Right lobe of liver (tissue), 6 donors: ENCODE measurements around the gene TELO2. TPM values are rescaled to one million over a fixed set of nuclear protein-coding genes. Genes with fewer than 3 reads are reported as not detected.

ENCODE experiments used
- ATAC-seq, 4 donors: fragments of 200-7000 bp; cut with Tn5 transposase; one replicate each; pipeline ENCODE4 v1.9.1; 2020; ENCODE audit warnings: mild to moderate bottlenecking in 4 of 4, moderate library complexity in 4 of 4
- DNase-seq, 3 donors: peaks; one replicate each; pipeline ENCODE4 v3.0.0-alpha.2; 2020
- H3K27ac ChIP-seq, 3 donors: fragments of 200-600 bp; one replicate each; pipeline ENCODE4 v1.8.0; 2022
- H3K27me3 ChIP-seq, 2 donors: fragments of 200-600 bp; one replicate each; pipeline ENCODE4 v1.8.0; 2022
- H3K36me3 ChIP-seq, 4 donors: fragments of 200-600 bp; sonication (generic) in 1 of 4; one replicate each; pipeline versions ENCODE4 v1.5.1 to v1.8.0; 2017 to 2022; ENCODE audit warnings: control low read depth in 1 of 4
- H3K4me1 ChIP-seq, 4 donors: fragments of 200-600 bp; sonication (generic) in 1 of 4; one replicate each; pipeline versions ENCODE4 v1.5.1 to v1.8.0; 2017 to 2022; ENCODE audit warnings: control low read depth in 1 of 4
- H3K4me3 ChIP-seq, 3 donors: fragments of 200-600 bp; one replicate each; pipeline ENCODE4 v1.8.0; 2022
- H3K9me3 ChIP-seq, 4 donors: fragments of 200-600 bp; sonication (generic) in 1 of 4; one replicate each; pipeline versions ENCODE4 v1.5.1 to v1.8.0; 2017 to 2022; ENCODE audit warnings: control low read depth in 1 of 4
- CTCF ChIP-seq, 4 donors: fragments of 200-600 bp in 3 of 4; fragments of 450-650 bp in 1 of 4; IDR thresholded peaks; one replicate each; pipeline versions ENCODE4 v1.5.1 to v1.8.0; 2016 to 2022; ENCODE audit warnings: antibody characterized with exemption in 4 of 4, mild to moderate bottlenecking in 2 of 4
- POLR2A ChIP-seq: fragments of 450-650 bp; IDR thresholded peaks from one replicate; pipeline ENCODE4 v1.6.1; 2017; ENCODE audit warnings: antibody characterized with exemption, mild to moderate bottlenecking
- WGBS: methylation state at CpG from one replicate; pipeline ENCODE4 v1.1.6; 2018; ENCODE audit warnings: low coverage, low lambda C conversion rate; ENCODE audit not compliant: insufficient coverage; ENCODE audit errors: missing lambda C conversion rate; 5-methylcytosine and 5-hydroxymethylcytosine counted together
- intact Hi-C, 2 donors: fragments of 100-400 bp; cut with DNase I; formaldehyde crosslinking; loops; one replicate each; pipeline versions ENCODE4 v1.11.2 to v1.14.1; 2022
- total RNA-seq, 6 experiments: library from RNA; depleted of rRNA in 2 of 6; stranded (reverse); fragments of >200 nt in 2 of 6; fragmentation: NEBNext Ultra II Directional in 3 of 6; extraction: Animal tissue kit (Norgen Biotek cat#: 25700) in 3 of 6; gene quantifications; one replicate each; pipeline versions ENCODE4 v1.1.0 to v1.2.4, GENCODE V29; 2016 to 2023
- donor health status: DM: no; HTN: yes; CAD: no.
- donor health status: DM: no; HTN: no; CAD: no.
- donor health status: DM: no; HTN: no; CAD: no.
- donor health status: DM: no; HTN: yes; CAD: no.
- donor health status: DM: no; HTN: yes; CAD: no.

TELO2 gene
- total RNA-seq, 6 experiments from 2014 or later = 9.5 to 31.0 (median 20.8) TPM

- intact Hi-C loops = no loop called here
- H3K27ac ChIP-seq = peak overlapping the region in 1 of 3 donors; percentile 24
- H3K4me1 ChIP-seq = peaks cover 0 to 18% (median 0%) of the 10 kb centered on the region in 4 donors
- H3K9me3 ChIP-seq = no peaks in the 10 kb centered on the region
- H3K36me3 ChIP-seq = no peaks in the 10 kb centered on the region
- DNase-seq = no peak
- no peak for ATAC-seq
- H3K27me3 ChIP-seq = no peaks in the 10 kb centered on the region
- no peak for TF ChIP-seq POLR2A
- TF ChIP-seq CTCF (IDR thresholded peaks at IDR 0.05) = no peak
- no peak overlapping the region for H3K4me3 ChIP-seq
- no CpG with 5 or more reads among the region's 16 CpGs for WGBS
These were observed 53.3 kb downstream of the TELO2 start for GRCh38 chr16:1546430-1546829.

- ATAC-seq (peak; percentile 8 to 50 (median 38)), DNase-seq (no peak)
- TF ChIP-seq POLR2A (no peak), CTCF (IDR thresholded peaks at IDR 0.05) (no peak)
- no peaks in the 10 kb centered on the region for H3K27me3 ChIP-seq
- H3K9me3 ChIP-seq = no peaks in the 10 kb centered on the region
- peaks cover 0 to 18% (median 0%) of the 10 kb centered on the region in 4 donors for H3K4me1 ChIP-seq
- no peak overlapping the region for H3K4me3 ChIP-seq
- WGBS = 27% methylated on average over 5 of the region's 5 CpGs
- H3K27ac ChIP-seq = peak overlapping the region in 2 of 3 donors; percentile 26 to 51
- intact Hi-C loops = no loop called here
- no peaks in the 10 kb centered on the region for H3K36me3 ChIP-seq
These were observed 55.1 kb downstream of the TELO2 start for GRCh38 chr16:1548233-1548632.

- peak overlapping the region in 2 of 3 donors; percentile 26 to 47 for H3K27ac ChIP-seq
- no peak for TF ChIP-seq POLR2A
- no peak for TF ChIP-seq CTCF (IDR thresholded peaks at IDR 0.05)
- H3K36me3 ChIP-seq = no peaks in the 10 kb centered on the region
- H3K4me1 ChIP-seq = peaks cover 0 to 18% (median 0%) of the 10 kb centered on the region in 4 donors
- no peak for DNase-seq
- WGBS = 80% methylated on average over 1 of the region's 23 CpGs
- H3K9me3 ChIP-seq = no peaks in the 10 kb centered on the region
- no peak for ATAC-seq
- intact Hi-C loops = no loop called here
- no peak overlapping the region for H3K4me3 ChIP-seq
- no peaks in the 10 kb centered on the region for H3K27me3 ChIP-seq
These were observed 55.6 kb downstream of the TELO2 start for GRCh38 chr16:1548727-1549126.

- WGBS = 73% methylated on average over 7 of the region's 8 CpGs
- ATAC-seq (no peak), DNase-seq (no peak)
- TF ChIP-seq CTCF (IDR thresholded peaks at IDR 0.05) = no peak
- TF ChIP-seq POLR2A = no peak
- Histone ChIP-seq H3K27me3 (no peaks in the 10 kb centered on the region), H3K4me1 (peaks cover 0 to 18% (median 0%) of the 10 kb centered on the region in 4 donors), H3K36me3 (peaks cover 0 to 4% (median 2%) of the 10 kb centered on the region in 4 donors), H3K4me3 (no peak overlapping the region), H3K9me3 (no peaks in the 10 kb centered on the region), H3K27ac (peak overlapping the region in 1 of 3 donors; percentile 18)
- intact Hi-C loops = no loop called here
These were observed 56.9 kb downstream of the TELO2 start for GRCh38 chr16:1550069-1550468.

GRCh38 chr16:1550696-1551095 lies 57.5 kb downstream of the TELO2 start:
- Histone ChIP-seq H3K36me3 (peaks cover 0 to 9% (median 4%) of the 10 kb centered on the region in 4 donors), H3K9me3 (no peaks in the 10 kb centered on the region), H3K27ac (no peak overlapping the region), H3K4me3 (no peak overlapping the region), H3K27me3 (no peaks in the 10 kb centered on the region), H3K4me1 (peaks cover 0 to 18% (median 0%) of the 10 kb centered on the region in 4 donors)
- intact Hi-C loops = no loop called here
- WGBS = 100% methylated on average over 1 of the region's 15 CpGs
- TF ChIP-seq CTCF (IDR thresholded peaks at IDR 0.05) (no peak), POLR2A (no peak)
- DNase-seq (no peak), ATAC-seq (no peak)
